Gastrocnemius medialis (tissue), 4 donors: Measurements from ENCODE around the gene ADAMTSL5.

Experiments used
- CTCF ChIP-seq, 5 experiments: fragments of 450-650 bp in 3 of 5; fragments of 200-600 bp in 2 of 5; sonication (generic) in 2 of 5; IDR thresholded peaks in 4 of 5; conservative IDR thresholded peaks in 1 of 5; 1 replicate in 4 of 5; 2 replicates in 1 of 5; pipeline ENCODE4 v1.5.1; 2016 to 2019; ENCODE audit warnings: antibody characterized with exemption in 5 of 5, mild to moderate bottlenecking in 3 of 5, moderate library complexity in 3 of 5
- POLR2A ChIP-seq, 2 donors: fragments of 450-650 bp; IDR thresholded peaks; one replicate each; pipeline ENCODE4 v1.6.1; 2017; ENCODE audit warnings: antibody characterized with exemption in 2 of 2, mild to moderate bottlenecking in 2 of 2, moderate library complexity in 2 of 2

- TF ChIP-seq CTCF (IDR thresholded peaks at IDR 0.05 in 4 of 5, conservative IDR thresholded peaks at IDR 0.05 in 1 of 5): no peak
- TF ChIP-seq POLR2A (IDR thresholded peaks at IDR 0.05): no peak
Observed at GRCh38 chr19:1466461-1467214, 46.2 kb downstream of the ADAMTSL5 start.
